Stimulated activated CD4-positive, alpha-beta T cell treated with anti-CD3 and anti-CD28 coated beads, Interleukin-4, amount 100 ng/mL, for 48 hours (primary cell): Measurements from ENCODE around the gene MARCHF10.

Experiments used
- DNase-seq, 2 donors: peaks; one replicate each; pipeline ENCODE4 v3.0.0-alpha.2; 2020; ENCODE audit warnings: low read depth in 2 of 2

The MARCHF10 gene

DNA sequence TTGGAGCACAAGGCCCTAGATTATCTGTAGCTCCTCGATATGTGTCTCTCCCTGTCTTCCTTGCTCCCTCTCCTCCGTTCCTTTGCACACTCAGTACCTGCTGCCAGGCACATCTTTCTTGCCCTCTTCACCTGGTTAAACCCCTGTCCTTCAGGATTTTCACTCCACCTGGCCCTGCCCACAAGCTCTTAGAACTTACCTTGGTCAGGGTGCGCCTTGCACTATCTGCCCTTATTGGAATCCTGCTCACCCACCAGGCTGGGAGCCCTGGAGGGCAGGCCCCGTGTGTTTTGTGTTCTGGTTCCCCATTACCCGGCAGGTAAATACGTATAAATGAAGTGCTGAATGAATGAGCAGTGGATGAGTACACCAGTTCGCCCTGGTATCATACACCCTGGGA is 54.6 kb downstream of the MARCHF10 start:
- no peak for DNase-seq

DNA sequence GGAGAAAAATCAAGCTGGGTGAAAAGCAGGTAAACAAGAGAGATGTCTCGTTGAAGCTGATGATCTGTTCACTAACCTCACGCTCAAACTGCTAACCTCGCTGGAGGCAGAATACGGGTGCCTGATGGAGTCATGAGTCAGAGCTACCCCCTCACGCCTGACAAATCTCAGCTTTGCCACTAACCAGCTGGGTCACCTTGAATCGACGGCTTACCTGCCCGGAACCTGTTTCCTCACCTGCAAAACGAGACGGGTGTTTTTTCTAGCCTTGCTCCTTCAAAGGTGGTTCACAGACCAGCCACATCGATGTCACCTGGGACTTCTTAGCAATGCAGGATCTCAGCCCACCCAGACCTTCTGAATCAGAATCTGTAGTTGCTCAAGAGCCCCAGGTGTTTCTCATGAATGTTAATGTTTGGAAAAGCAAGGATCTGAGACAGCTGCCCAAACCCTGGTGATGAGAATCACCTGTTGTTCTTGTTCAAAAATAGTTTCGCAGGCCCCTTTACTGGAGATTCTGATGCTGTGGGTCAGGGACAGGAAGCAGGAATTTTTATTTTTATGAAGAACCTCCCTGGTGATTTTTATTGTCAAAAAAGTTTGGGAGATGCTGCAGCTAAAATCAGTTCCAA is 56.9 kb downstream of the MARCHF10 start:
- no peak for DNase-seq

DNA sequence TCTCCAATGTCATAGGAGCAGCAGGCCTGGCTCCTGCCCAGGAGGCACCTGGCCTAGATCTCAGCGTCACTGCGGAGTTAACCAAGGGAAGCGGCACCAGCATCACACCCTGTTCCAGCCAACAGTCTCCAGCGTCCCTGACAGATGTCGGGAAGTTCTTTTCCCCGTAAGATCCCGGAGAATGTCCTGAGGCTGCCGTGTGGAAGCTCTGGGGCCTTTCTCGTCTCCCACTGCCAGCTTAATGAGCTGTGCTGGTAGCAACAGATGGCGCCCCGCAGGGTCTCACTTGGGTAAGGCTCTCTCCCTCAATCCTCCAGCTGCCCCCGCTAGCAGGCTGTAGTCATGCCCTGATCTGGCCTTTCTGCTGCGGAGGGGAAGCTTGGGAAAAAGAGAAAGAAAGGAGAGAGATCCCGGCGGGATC is 57.5 kb downstream of the MARCHF10 start:
- no peak for DNase-seq

- DNase-seq: no peak
Measured at GRCh38 chr17:62749926-62750325, 58.2 kb downstream of the MARCHF10 start.

GRCh38 chr17:62746941-62747340 is 61.2 kb downstream of the MARCHF10 start:
- DNase-seq: no peak

DNA sequence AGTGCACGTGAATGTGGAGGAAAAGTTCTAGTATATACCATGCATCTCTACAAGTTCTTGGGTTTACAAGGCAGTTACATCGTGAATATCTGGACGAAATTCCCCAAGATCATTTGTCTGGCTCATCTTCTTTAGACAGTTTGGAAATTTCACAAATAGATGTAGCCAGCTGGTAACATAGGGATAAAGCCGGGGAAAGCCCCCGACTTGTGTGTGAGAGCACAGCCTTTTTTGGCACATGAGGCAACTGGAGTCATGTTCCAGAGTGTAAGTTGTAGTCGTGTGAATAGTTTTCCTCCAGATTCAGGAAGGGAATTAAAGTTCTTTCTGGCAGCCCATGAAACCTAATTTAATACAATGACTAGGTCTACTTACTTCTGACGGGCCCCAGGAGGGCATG is 62.3 kb downstream of the MARCHF10 start:
- DNase-seq: no peak

- no peak for DNase-seq
Measured at GRCh38 chr17:62744259-62744658, 63.9 kb downstream of the MARCHF10 start.

DNA sequence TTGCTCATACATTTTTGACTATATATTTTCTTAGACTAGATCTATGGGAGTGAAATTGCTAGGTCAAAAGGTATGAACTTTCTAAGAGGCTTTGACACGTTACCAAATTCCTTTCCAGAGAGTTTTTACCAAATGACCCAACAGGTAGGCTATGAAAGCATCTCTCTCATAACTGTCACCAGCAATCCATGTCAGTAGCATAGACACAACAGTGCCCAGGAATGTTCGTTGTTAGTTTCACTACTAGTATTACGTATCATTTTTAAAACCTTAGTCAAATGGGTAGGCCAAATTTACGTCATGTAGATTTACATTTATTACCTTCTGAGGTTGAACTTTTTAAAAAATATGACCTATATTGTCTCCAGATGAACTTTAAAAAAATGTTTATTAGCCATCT is 66.8 kb downstream of the MARCHF10 start:
- DNase-seq: no peak

DNA sequence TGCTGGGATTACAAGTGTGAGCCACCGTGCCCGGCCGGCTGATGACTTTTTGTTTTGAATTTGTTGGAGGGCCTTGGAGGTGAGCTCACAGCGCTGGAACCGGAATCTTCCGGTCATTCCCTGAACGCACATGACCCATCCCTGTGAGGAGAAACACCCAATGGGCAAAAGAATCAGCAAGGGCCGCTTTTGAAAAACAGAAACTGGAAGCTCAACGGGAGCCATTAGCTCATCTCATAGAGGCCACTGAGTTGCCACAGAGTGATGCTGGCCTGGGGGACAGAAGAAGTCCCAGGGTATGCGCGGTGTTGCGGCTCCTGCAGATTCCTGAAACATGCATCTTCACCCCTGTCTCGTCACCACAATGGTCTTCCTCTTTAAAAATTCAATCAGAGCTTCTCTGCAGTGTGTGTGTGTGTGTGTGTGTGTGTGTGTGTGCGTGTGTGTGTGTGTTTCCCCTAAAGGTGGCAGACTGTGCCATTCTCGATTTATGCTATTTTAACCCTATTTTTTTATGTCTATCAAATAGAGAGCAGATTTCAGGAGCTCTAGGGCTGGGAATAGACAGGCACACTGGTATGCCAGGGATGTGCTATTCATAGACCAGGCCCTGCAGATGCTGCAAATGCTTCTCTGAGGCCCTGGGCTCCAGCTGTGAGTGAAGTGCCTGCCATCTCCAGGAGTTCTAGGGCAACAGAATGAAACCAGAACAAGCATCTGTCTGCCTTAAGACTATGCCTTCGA is 68.3 kb downstream of the MARCHF10 start:
- DNase-seq: no peak

- no peak for DNase-seq
Measured at GRCh38 chr17:62738281-62738680, 69.8 kb downstream of the MARCHF10 start.

- DNase-seq: peak; percentile 15 to 58
Measured at GRCh38 chr17:62737513-62737912, 70.6 kb downstream of the MARCHF10 start.

GRCh38 chr17:62735044-62735651 is 73.0 kb downstream of the MARCHF10 start:
- no peak for DNase-seq

GRCh38 chr17:62732125-62732524 is 76.0 kb downstream of the MARCHF10 start:
- no peak for DNase-seq

DNA sequence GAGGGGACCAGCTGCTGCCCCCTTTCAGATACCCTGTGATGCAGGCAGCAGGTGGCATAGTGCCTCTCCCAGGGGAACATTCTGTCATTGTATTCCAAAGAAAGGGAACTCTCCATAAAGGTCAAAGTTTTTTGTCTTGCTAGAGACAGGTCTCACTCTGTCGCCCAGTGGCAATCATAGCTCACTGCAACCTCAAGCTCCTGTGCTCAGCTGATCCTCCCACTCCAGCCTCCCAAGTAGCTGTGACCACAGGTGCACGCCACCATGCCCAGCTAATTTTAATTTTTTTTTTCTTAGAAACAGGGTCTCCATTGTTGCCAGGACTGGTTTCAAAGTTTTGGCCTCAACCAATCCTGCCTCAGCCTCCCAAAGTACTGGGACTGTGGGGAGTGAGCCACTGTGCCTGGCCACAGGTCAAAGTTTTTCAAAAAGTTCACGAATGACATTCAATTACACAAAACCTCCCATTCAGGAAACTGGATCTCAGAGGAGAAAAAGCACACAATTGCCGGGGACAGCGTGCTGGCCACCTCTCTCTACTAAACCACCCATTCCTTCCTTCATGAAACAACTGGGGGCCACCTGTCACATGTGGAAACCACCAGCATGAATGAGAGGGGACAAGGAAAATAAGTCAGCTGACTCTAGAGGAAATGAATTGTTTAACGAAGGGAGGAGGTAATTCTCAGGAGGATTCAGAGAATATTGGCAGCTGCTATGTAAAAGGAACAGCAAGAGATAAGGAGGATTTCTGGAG is 80.0 kb downstream of the MARCHF10 start:
- no peak for DNase-seq

GRCh38 chr17:62725791-62726249 is 82.3 kb downstream of the MARCHF10 start:
- no peak for DNase-seq

DNA sequence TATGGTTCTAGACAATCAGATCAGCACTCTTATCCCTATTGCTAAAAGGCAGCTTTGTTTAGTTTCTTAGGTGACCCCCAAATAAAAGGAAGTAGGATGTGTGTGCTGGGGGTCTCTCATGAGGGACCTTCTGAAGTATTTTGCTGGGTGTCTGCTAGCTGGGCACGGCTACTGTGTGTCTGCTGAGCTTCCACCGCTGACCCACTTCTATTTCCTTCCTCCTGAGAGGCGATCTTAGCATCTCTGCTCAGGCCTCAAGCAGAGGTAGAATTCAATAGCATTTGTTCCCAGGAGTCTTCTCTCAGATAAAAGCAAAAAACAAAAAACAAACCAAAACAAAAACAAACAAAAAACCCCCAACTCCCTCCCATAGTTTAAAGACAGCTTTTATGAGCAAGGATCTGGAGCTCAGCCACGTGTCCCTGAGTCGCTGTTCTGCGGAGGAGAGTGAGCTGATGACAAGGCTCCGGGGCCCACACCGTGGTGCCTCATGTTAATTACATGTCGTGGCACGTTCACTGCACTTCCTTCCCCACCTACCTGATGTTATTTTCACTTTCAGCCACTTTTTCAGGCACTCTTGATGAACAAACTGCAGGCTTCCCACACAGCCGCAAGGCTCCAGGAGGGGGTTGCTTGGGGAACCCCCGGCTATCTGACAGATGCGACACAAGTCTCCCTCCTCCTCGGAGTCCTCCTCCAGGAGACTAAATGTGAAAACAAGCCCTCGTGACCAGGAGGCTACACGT is 83.5 kb downstream of the MARCHF10 start:
- DNase-seq: peak; percentile 69 to 80

GRCh38 chr17:62723842-62724241 is 84.3 kb downstream of the MARCHF10 start:
- DNase-seq: no peak

GRCh38 chr17:62722625-62723024 is 85.5 kb downstream of the MARCHF10 start:
- DNase-seq: no peak

DNA sequence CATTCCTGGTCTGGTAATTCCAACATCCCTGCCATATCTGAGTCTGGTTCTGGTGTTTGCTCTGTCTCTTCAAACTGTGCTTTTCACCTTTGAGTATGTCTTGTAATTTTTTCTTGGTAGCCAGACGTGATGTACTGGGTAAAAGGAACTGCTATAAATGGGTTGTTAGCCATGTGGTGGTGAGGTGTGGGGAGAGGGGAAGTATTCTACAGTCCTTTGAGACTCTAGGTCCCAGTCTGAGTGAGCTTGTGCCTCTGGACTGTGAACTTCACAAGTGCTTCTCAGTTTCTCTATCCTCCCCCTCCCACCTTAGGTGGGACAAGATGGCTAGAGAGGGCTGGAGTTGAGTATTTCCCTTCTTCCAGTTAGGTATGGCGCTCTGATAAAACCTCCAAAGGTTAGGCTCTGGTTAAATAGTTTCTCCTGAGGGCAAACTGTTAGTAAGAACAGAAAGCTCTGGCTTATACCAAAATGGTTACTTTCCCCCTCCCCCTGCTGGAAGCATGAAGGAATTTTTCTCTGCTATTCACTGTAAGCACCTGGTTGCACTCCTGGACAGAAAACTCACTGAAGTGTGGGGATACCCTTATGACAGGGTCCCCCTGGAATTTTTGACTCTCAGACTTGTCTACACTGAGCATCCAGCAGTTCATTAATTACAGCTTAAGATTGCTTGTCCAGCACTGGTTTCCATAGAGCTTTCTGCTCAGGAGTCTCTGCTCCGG is 87.8 kb downstream of the MARCHF10 start:
- no peak for DNase-seq

GRCh38 chr17:62719586-62719985 is 88.5 kb downstream of the MARCHF10 start:
- DNase-seq: no peak

DNA sequence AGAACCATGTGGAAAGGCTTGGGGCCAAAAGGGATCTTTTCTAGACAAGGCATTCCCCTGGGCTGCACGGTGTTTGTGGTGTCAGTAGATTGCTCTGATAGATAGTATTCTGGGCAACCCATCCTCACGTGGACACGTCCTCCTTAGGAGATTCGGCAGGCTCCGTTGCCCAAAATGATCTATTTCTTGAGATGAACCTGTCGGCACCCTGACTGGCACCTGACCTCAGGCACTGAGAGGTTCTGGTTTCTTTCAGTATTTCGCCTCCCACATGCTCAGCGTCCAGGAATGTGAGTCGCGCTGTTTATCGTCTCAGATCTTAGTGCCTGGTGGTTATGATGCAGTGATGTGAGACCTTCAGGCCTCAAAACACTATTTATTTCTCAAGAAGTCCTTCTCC is 89.7 kb downstream of the MARCHF10 start:
- DNase-seq: peak in 1 of 2 donors; percentile 32
